Activated CD4-positive, alpha-beta T cell treated with anti-CD3 and anti-CD28 coated beads, Interleukin-2, amount 50 U/mL, for 24 hours (primary cell): ENCODE measurements around the gene ARV1.

Experiments used
- DNase-seq, 2 donors: peaks; one replicate each; pipeline ENCODE4 v3.0.0-alpha.2; 2020; ENCODE audit warnings: low read depth in 1 of 2, low spot score in 1 of 2

ARV1 gene

GRCh38 chr1:230978491-230979388 lies at the start of gene ARV1, which contains the start of gene TTC13:
Gene ARV1 (plus strand): TSS chr1:230979094. CDS start chr1:230979106, 12 bp downstream.
Gene TTC13 (minus strand): TSS chr1:230978861. CDS start chr1:230978830, 31 bp downstream.
- DNase-seq: peak; percentile 84 to 97

GRCh38 chr1:230930986-230931385 lies 47.9 kb upstream of the ARV1 start:
- no peak for DNase-seq

GRCh38 chr1:230935852-230936251 lies 43.0 kb upstream of the ARV1 start:
- no peak for DNase-seq

- DNase-seq: no peak
Observed at GRCh38 chr1:230936475-230936874, 42.4 kb upstream of the ARV1 start.

GRCh38 chr1:230937371-230937770 lies 41.5 kb upstream of the ARV1 start:
- DNase-seq: no peak

- DNase-seq: no peak
Observed at GRCh38 chr1:230938924-230939368, 39.9 kb upstream of the ARV1 start.

GRCh38 chr1:230939806-230940489 lies 38.9 kb upstream of the ARV1 start:
- DNase-seq: no peak

GRCh38 chr1:230940848-230941247 lies 38.0 kb upstream of the ARV1 start:
- DNase-seq: no peak

- no peak for DNase-seq
Observed at GRCh38 chr1:230943048-230943593, 35.8 kb upstream of the ARV1 start.

- DNase-seq: no peak
Observed at GRCh38 chr1:230948301-230948700, 30.6 kb upstream of the ARV1 start.

- DNase-seq: no peak
Observed at GRCh38 chr1:230948903-230949302, 30.0 kb upstream of the ARV1 start.

GRCh38 chr1:230950404-230950803 lies 28.5 kb upstream of the ARV1 start:
- DNase-seq: no peak

- no peak for DNase-seq
Observed at GRCh38 chr1:230957580-230957989, 21.3 kb upstream of the ARV1 start.

GRCh38 chr1:230958370-230958769 lies 20.5 kb upstream of the ARV1 start:
- no peak for DNase-seq

- no peak for DNase-seq
Observed at GRCh38 chr1:230964896-230965295, 14.0 kb upstream of the ARV1 start.

- DNase-seq: no peak
Observed at GRCh38 chr1:230965535-230965934, 13.4 kb upstream of the ARV1 start.

- DNase-seq: no peak
Observed at GRCh38 chr1:230966358-230966873, 12.5 kb upstream of the ARV1 start.

GRCh38 chr1:230970432-230970831 lies 8.5 kb upstream of the ARV1 start:
- DNase-seq: no peak

- DNase-seq: no peak
Observed at GRCh38 chr1:230971771-230972170, 7.1 kb upstream of the ARV1 start.

- peak in 1 of 2 donors; percentile 32 for DNase-seq
Observed at GRCh38 chr1:230972855-230973271, 6.0 kb upstream of the ARV1 start.

GRCh38 chr1:230975636-230976035 lies 3.3 kb upstream of the ARV1 start:
- no peak for DNase-seq

- DNase-seq: no peak
Observed at GRCh38 chr1:230976360-230976759, 2.5 kb upstream of the ARV1 start.
